ENCODE measurements around the gene ZNF326.
"Not testable (repeated sequence)": the region's sequence is repeated elsewhere in the genome, so short reads cannot be mapped to it uniquely, and the experiment has no call there.

The ZNF326 gene

DNA sequence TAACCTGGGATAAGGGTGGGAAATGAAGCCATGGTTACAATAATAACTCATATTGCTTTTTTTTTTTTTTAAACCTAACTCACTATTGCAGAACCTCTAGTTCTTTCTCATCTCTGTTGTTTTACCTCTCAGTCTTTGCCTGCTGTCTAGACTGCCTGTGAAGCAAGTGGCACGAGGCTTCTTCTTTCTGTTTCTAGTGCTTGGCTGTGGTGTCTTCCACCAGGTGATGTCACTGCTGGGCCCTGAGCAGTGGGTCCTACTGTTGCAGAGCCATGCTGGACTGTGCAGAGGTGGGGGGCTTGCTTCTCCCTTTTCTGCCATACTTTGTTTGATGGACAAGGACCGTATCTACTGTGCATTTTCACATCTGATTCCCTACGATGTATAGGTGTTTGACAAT lies 51.7 kb downstream of the ZNF326 start:
- DNase-seq (ENCODE audit: low read depth in 2 of 2), result no peak
- no peak for TF ChIP-seq CTCF (IDR thresholded peaks at IDR 0.05; ENCODE audit: low read depth, low read length)
- no peak overlapping the region for H3K4me3 ChIP-seq (replicated peaks in 1 of 2; ENCODE audit: low read depth in 2 of 2, low read length in 2 of 2)

- DNase-seq (ENCODE audit: low read depth in 2 of 2), result no peak
These were observed 53.1 kb downstream of the ZNF326 start for GRCh38 chr1:90048043-90048442.

GRCh38 chr1:90062700-90063643 lies 68.1 kb downstream of the ZNF326 start:
- not testable (repeated sequence) for H3K4me3 ChIP-seq (replicated peaks in 1 of 2; ENCODE audit: low read depth in 2 of 2, low read length in 2 of 2); DNase-seq (ENCODE audit: low read depth in 2 of 2)

More at GRCh38 chr1:90048043-90048442, 53.1 kb downstream of the ZNF326 start:
- no peak overlapping the region for H3K4me3 ChIP-seq (replicated peaks in 1 of 2; ENCODE audit: low read depth in 2 of 2, low read length in 2 of 2)
- TF ChIP-seq CTCF (IDR thresholded peaks at IDR 0.05; ENCODE audit: low read depth, low read length), result no peak

- H3K4me3 ChIP-seq (replicated peaks in 1 of 2; ENCODE audit: low read depth in 2 of 2, low read length in 2 of 2); DNase-seq (ENCODE audit: low read depth in 2 of 2): not testable (repeated sequence)
These were observed 69.2 kb downstream of the ZNF326 start for GRCh38 chr1:90064109-90064508.

- no peak overlapping the region for H3K4me3 ChIP-seq (replicated peaks in 1 of 2; ENCODE audit: low read depth in 2 of 2, low read length in 2 of 2)
- no peak for TF ChIP-seq CTCF (IDR thresholded peaks at IDR 0.05; ENCODE audit: low read depth, low read length)
- DNase-seq (ENCODE audit: low read depth in 2 of 2), result no peak
These were observed 72.5 kb downstream of the ZNF326 start for GRCh38 chr1:90067194-90067931.

GRCh38 chr1:90068611-90069280 lies 73.8 kb downstream of the ZNF326 start:
- no peak for DNase-seq (ENCODE audit: low read depth in 2 of 2)
- H3K4me3 ChIP-seq (replicated peaks in 1 of 2; ENCODE audit: low read depth in 2 of 2, low read length in 2 of 2), result no peak overlapping the region
- no peak for TF ChIP-seq CTCF (IDR thresholded peaks at IDR 0.05; ENCODE audit: low read depth, low read length)

GRCh38 chr1:90074137-90074536 lies 79.2 kb downstream of the ZNF326 start:
- no peak for TF ChIP-seq CTCF (IDR thresholded peaks at IDR 0.05; ENCODE audit: low read depth, low read length)
- DNase-seq (ENCODE audit: low read depth in 2 of 2), result no peak
- no peak overlapping the region for H3K4me3 ChIP-seq (replicated peaks in 1 of 2; ENCODE audit: low read depth in 2 of 2, low read length in 2 of 2)

Measured in cardiac fibroblast (primary cell).